ENCODE measurements around the gene CUL7. TPM values are rescaled to one million over a fixed set of nuclear protein-coding genes. Genes with fewer than 3 reads are reported as not detected.
A peak's percentile ranks its signal among the peaks of the same experiment; 100 is the strongest.

Gene CUL7
- polyA plus RNA-seq, 1 donor from 2014 or later, result 25.7 TPM

DNA sequence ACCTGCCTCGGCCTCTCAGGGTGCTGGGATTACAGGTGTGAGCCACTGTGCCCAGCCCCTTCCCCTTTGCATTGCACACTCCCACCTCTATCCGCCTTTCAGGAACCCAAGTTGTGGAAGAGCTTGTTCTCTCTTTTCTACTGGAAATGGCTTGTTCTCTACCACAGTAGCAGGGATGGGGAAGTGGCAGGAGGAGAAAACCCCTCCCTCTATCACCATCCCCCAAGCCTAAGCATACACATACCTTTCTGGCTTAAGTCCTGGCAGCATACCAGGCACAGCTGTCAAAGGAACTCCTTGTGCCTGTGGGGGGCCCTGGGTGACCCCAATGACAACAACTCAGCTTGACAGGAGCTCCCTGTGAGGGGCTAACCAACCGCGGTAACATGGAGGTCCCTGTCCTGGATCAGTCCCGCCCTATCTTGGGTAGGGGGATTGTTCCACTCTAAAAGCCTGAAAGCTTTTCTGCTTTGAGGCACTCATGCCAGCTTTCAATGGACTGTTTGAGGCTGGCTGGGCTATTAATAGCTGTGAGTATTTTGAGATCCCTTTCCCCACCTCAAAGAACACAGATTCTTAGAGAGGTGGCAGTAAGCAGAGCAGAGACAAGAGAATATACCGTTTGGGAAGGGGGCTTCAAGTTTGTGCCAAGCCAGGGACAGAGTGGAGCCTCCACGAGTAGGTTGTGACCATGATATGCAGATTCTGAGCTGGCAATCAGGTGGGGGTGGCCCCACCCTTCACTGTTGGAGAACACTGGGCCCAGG is 37.3 kb downstream of the CUL7 start:
- Histone ChIP-seq H3F3A (ENCODE audit: insufficient read depth, low read length, poor library complexity, severe bottlenecking) (no peaks in the 10 kb centered on the region), H3K4me2 (ENCODE audit: low read length) (no peak overlapping the region), H3K79me2 (replicated peaks; ENCODE audit: insufficient read depth, low read length) (peaks cover 33% of the 10 kb centered on the region), H3K9ac (ENCODE audit: low read length) (no peak overlapping the region), H3K9me3 (ENCODE audit: low read length) (no peaks in the 10 kb centered on the region), H4K20me1 (ENCODE audit: insufficient read depth) (no peaks in the 10 kb centered on the region), H3K27ac (ENCODE audit: low read length) (no peak overlapping the region), H3K4me3 (ENCODE audit: low read length) (peak overlapping the region; percentile 7), H3K27me3 (ENCODE audit: insufficient read depth, low read depth, low read length) (no peaks in the 10 kb centered on the region), H3K36me3 (ENCODE audit: insufficient read depth, low read length) (no peaks in the 10 kb centered on the region), H3K9me2 (ENCODE audit: insufficient read depth, low read length) (no peaks in the 10 kb centered on the region), H2AFZ (ENCODE audit: low read depth, low read length) (no peak overlapping the region)
- no peak for TF ChIP-seq RAD21 (conservative IDR thresholded peaks at IDR 0.05)
- TF ChIP-seq, protein P1, sequence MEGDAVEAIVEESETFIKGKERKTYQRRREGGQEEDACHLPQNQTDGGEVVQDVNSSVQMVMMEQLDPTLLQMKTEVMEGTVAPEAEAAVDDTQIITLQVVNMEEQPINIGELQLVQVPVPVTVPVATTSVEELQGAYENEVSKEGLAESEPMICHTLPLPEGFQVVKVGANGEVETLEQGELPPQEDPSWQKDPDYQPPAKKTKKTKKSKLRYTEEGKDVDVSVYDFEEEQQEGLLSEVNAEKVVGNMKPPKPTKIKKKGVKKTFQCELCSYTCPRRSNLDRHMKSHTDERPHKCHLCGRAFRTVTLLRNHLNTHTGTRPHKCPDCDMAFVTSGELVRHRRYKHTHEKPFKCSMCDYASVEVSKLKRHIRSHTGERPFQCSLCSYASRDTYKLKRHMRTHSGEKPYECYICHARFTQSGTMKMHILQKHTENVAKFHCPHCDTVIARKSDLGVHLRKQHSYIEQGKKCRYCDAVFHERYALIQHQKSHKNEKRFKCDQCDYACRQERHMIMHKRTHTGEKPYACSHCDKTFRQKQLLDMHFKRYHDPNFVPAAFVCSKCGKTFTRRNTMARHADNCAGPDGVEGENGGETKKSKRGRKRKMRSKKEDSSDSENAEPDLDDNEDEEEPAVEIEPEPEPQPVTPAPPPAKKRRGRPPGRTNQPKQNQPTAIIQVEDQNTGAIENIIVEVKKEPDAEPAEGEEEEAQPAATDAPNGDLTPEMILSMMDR (IDR thresholded peaks at IDR 0.05; ENCODE audit: poor library complexity, severe bottlenecking), result no peak
- TF ChIP-seq SMC3 (conservative IDR thresholded peaks at IDR 0.05; ENCODE audit: poor library complexity), result no peak
- TF ChIP-seq TAF1 (IDR thresholded peaks at IDR 0.05; ENCODE audit: low read depth), result no peak
- TF ChIP-seq MXI1 (conservative IDR thresholded peaks at IDR 0.05; ENCODE audit: poor library complexity, severe bottlenecking), result no peak
- TF ChIP-seq, protein P2, sequence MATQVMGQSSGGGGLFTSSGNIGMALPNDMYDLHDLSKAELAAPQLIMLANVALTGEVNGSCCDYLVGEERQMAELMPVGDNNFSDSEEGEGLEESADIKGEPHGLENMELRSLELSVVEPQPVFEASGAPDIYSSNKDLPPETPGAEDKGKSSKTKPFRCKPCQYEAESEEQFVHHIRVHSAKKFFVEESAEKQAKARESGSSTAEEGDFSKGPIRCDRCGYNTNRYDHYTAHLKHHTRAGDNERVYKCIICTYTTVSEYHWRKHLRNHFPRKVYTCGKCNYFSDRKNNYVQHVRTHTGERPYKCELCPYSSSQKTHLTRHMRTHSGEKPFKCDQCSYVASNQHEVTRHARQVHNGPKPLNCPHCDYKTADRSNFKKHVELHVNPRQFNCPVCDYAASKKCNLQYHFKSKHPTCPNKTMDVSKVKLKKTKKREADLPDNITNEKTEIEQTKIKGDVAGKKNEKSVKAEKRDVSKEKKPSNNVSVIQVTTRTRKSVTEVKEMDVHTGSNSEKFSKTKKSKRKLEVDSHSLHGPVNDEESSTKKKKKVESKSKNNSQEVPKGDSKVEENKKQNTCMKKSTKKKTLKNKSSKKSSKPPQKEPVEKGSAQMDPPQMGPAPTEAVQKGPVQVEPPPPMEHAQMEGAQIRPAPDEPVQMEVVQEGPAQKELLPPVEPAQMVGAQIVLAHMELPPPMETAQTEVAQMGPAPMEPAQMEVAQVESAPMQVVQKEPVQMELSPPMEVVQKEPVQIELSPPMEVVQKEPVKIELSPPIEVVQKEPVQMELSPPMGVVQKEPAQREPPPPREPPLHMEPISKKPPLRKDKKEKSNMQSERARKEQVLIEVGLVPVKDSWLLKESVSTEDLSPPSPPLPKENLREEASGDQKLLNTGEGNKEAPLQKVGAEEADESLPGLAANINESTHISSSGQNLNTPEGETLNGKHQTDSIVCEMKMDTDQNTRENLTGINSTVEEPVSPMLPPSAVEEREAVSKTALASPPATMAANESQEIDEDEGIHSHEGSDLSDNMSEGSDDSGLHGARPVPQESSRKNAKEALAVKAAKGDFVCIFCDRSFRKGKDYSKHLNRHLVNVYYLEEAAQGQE (IDR thresholded peaks at IDR 0.05; ENCODE audit: borderline replicate concordance), result no peak
- TF ChIP-seq EZH2 (IDR thresholded peaks at IDR 0.05; ENCODE audit: borderline replicate concordance, insufficient read depth, low read length, poor library complexity, severe bottlenecking), result no peak
- no peak for TF ChIP-seq POLR2AphosphoS5 (IDR thresholded peaks at IDR 0.05)
- no peak for TF ChIP-seq EP300 (conservative IDR thresholded peaks at IDR 0.05; ENCODE audit: poor library complexity, severe bottlenecking)

DNA sequence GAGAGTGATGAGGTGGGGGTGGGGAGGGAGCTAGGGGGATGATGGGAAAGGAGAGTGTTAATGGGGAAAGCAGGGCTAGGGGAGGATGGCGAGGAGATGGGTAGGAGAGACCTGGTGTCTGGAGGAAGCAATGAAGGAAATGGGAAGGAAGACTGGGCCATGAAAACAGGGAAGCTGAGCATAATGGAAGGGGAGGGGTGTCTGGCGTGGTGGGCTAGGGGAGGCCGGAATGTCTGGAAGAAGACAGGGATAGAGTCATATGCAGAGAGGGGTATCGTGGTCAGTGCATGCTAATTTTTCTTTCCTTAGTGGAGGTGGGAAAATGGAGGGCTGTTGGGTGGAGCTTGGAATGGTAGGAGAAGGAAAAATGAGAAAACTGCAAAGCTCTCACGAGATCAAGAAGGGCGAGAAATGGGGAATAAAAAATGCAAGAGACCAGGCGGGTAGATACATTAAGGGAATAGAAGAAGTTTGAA is 39.2 kb downstream of the CUL7 start:
- Histone ChIP-seq H3K9me2 (ENCODE audit: insufficient read depth, low read length) (no peaks in the 10 kb centered on the region), H3K9ac (ENCODE audit: low read length) (peak overlapping the region; percentile 88), H3F3A (ENCODE audit: insufficient read depth, low read length, poor library complexity, severe bottlenecking) (no peaks in the 10 kb centered on the region), H4K20me1 (ENCODE audit: insufficient read depth) (no peaks in the 10 kb centered on the region), H3K4me3 (ENCODE audit: low read length) (peak overlapping the region; percentile 74), H3K36me3 (ENCODE audit: insufficient read depth, low read length) (no peaks in the 10 kb centered on the region), H3K4me2 (ENCODE audit: low read length) (peak overlapping the region; percentile 91), H3K9me3 (ENCODE audit: low read length) (no peaks in the 10 kb centered on the region), H3K27me3 (ENCODE audit: insufficient read depth, low read depth, low read length) (no peaks in the 10 kb centered on the region), H3K79me2 (replicated peaks; ENCODE audit: insufficient read depth, low read length) (peaks cover 33% of the 10 kb centered on the region), H2AFZ (ENCODE audit: low read depth, low read length) (peak overlapping the region; percentile 65), H3K27ac (ENCODE audit: low read length) (peak overlapping the region; percentile 91)
- TF ChIP-seq RAD21 (conservative IDR thresholded peaks at IDR 0.05), result no peak
- no peak for TF ChIP-seq SMC3 (conservative IDR thresholded peaks at IDR 0.05; ENCODE audit: poor library complexity)
- peak; percentile 24 for TF ChIP-seq TAF1 (IDR thresholded peaks at IDR 0.05; ENCODE audit: low read depth)
- TF ChIP-seq, protein P1 (IDR thresholded peaks at IDR 0.05; ENCODE audit: poor library complexity, severe bottlenecking), result no peak
- no peak for TF ChIP-seq EZH2 (IDR thresholded peaks at IDR 0.05; ENCODE audit: borderline replicate concordance, insufficient read depth, low read length, poor library complexity, severe bottlenecking)
- peak; percentile 32 for TF ChIP-seq POLR2AphosphoS5 (IDR thresholded peaks at IDR 0.05)
- TF ChIP-seq EP300 (conservative IDR thresholded peaks at IDR 0.05; ENCODE audit: poor library complexity, severe bottlenecking), result no peak
- no peak for TF ChIP-seq MXI1 (conservative IDR thresholded peaks at IDR 0.05; ENCODE audit: poor library complexity, severe bottlenecking)
- TF ChIP-seq, protein P2 (IDR thresholded peaks at IDR 0.05; ENCODE audit: borderline replicate concordance), result no peak

Data from neural cell (in vitro differentiated cells).